CD4-positive, alpha-beta T cell treated with Interleukin-17A for 1 hour (primary cell): Measurements from ENCODE around the gene C17orf67.
A peak's percentile ranks its signal among the peaks of the same experiment; 100 is the strongest.

ENCODE experiments used
- DNase-seq: peaks from one replicate; pipeline ENCODE4 v3.0.0-alpha.2; 2020

The C17orf67 gene

GRCh38 chr17:56832446-56832845, 1.3 kb downstream of the C17orf67 start:
- no peak for DNase-seq

GRCh38 chr17:56831369-56832095, 2.2 kb downstream of the C17orf67 start:
- no peak for DNase-seq

GRCh38 chr17:56830726-56831368, 2.9 kb downstream of the C17orf67 start:
- DNase-seq = no peak

GRCh38 chr17:56826611-56827414, 6.9 kb downstream of the C17orf67 start:
- DNase-seq = no peak

- no peak for DNase-seq
These were observed 9.2 kb downstream of the C17orf67 start for GRCh38 chr17:56824503-56824902.

GRCh38 chr17:56823848-56824247, 9.9 kb downstream of the C17orf67 start:
- DNase-seq = no peak

- DNase-seq = no peak
These were observed 11.0 kb downstream of the C17orf67 start for GRCh38 chr17:56822725-56823124.

- DNase-seq = no peak
These were observed 11.7 kb downstream of the C17orf67 start for GRCh38 chr17:56821847-56822534.

GRCh38 chr17:56820207-56820606, 13.5 kb downstream of the C17orf67 start:
- DNase-seq = no peak

- DNase-seq = peak; percentile 83
These were observed 14.1 kb downstream of the C17orf67 start for GRCh38 chr17:56819431-56820145.

- DNase-seq = no peak
These were observed 14.7 kb downstream of the C17orf67 start for GRCh38 chr17:56819030-56819429.

- no peak for DNase-seq
These were observed 16.7 kb downstream of the C17orf67 start for GRCh38 chr17:56817066-56817465.

GRCh38 chr17:56815711-56816110, 18.0 kb downstream of the C17orf67 start:
- no peak for DNase-seq

GRCh38 chr17:56812901-56813388, 20.8 kb downstream of the C17orf67 start:
- no peak for DNase-seq

GRCh38 chr17:56810891-56811775, 22.6 kb downstream of the C17orf67 start:
- no peak for DNase-seq

GRCh38 chr17:56810343-56810742, 23.4 kb downstream of the C17orf67 start:
- DNase-seq = no peak

- no peak for DNase-seq
These were observed 23.9 kb downstream of the C17orf67 start for GRCh38 chr17:56809820-56810179.

GRCh38 chr17:56809106-56809819, 24.5 kb downstream of the C17orf67 start:
- no peak for DNase-seq

GRCh38 chr17:56808503-56808902, 25.2 kb downstream of the C17orf67 start:
- no peak for DNase-seq

GRCh38 chr17:56807723-56808122, 26.0 kb downstream of the C17orf67 start:
- no peak for DNase-seq

- no peak for DNase-seq
These were observed 26.8 kb downstream of the C17orf67 start for GRCh38 chr17:56806949-56807348.
